ENCODE results near the gene PYCR2. TPM values are rescaled to one million over a fixed set of nuclear protein-coding genes. Genes with fewer than 3 reads are reported as not detected.

Gene PYCR2
- total and polyA plus RNA-seq, 10 of the 15 experiments (the other 5 are each of a cell fraction or from before 2014, with no cell fraction given): 1.7 to 81.8 (median 54.9) TPM

- ATAC-seq: no peak
- BruUV-seq (replicated peaks): no TSS peak
- H3K36me3 ChIP-seq (ENCODE audit: control insufficient read depth in 2 of 2, insufficient read depth in 2 of 2, low read length in 1 of 2): no peaks in the 10 kb centered on the region
- FAIRE-seq: no peak
- no peak overlapping the region for H3K9ac ChIP-seq (ENCODE audit: control insufficient read depth, insufficient read depth, low read length)
- no peak overlapping the region for H2AFZ ChIP-seq (ENCODE audit: control insufficient read depth, low read depth, low read length)
- CTCF ChIA-PET: interaction anchor here (0.6 kb wide), 2 partner anchors 30 to 452 kb away, joined by 3 to 5 read pairs; no protein-coding TSS in a partner anchor
- no peaks in the 10 kb centered on the region; a peak in 3 of 4 replicates for H3K27me3 ChIP-seq (replicated peaks in 1 of 2; ENCODE audit: control insufficient read depth in 2 of 2, insufficient read depth in 2 of 2, low read length in 1 of 2)
- no peak for TF ChIP-seq SUZ12 (IDR thresholded peaks at IDR 0.05; ENCODE audit: unreplicated experiment)
- H3K27ac ChIP-seq (ENCODE audit: control insufficient read depth, insufficient read depth): no peak overlapping the region
- no peak overlapping the region for H3K4me3 ChIP-seq
- in situ Hi-C loops (cut with MboI) (no loop called here), intact Hi-C loops (cut with micrococcal nuclease; ENCODE audit: unreplicated experiment) (no loop called here)
- no peaks in the 10 kb centered on the region for H3K79me2 ChIP-seq (ENCODE audit: control insufficient read depth, insufficient read depth, low read length)
- RAD21 ChIA-PET (ENCODE audit: unreplicated experiment): no interaction called here
- no peaks in the 10 kb centered on the region for H3K9me3 ChIP-seq (replicated peaks; ENCODE audit: control insufficient read depth, insufficient read depth, low read length)
- 19% methylated on average over 3 of the region's 3 CpGs for WGBS (ENCODE audit: insufficient coverage, insufficient replicate concordance, low lambda C conversion rate, missing lambda C conversion rate)
- POLR2A ChIA-PET: no interaction called here
- no peaks in the 10 kb centered on the region for H4K20me1 ChIP-seq (ENCODE audit: control insufficient read depth, insufficient read depth)
- DNase-seq (ENCODE audit: low read depth, low spot score): no peak
- H3K4me1 ChIP-seq (ENCODE audit: control insufficient read depth, insufficient read depth, low read length): no peaks in the 10 kb centered on the region
- SMC1A ChIA-PET (ENCODE audit: uncharacterized antibody, unreplicated experiment): interaction anchor here (1.1 kb wide), 1 partner anchor 49 kb away, joined by 4 read pairs; no protein-coding TSS in a partner anchor
- no peak overlapping the region for H3K4me2 ChIP-seq (ENCODE audit: control insufficient read depth, insufficient read depth)
Observed at GRCh38 chr1:225958041-225958440, 34.0 kb upstream of the PYCR2 start.

- Histone ChIP-seq H3K79me2 (ENCODE audit: control insufficient read depth, insufficient read depth, low read length) (no peaks in the 10 kb centered on the region), H3K9me3 (replicated peaks; ENCODE audit: control insufficient read depth, insufficient read depth, low read length) (no peaks in the 10 kb centered on the region), H3K36me3 (ENCODE audit: control insufficient read depth in 2 of 2, insufficient read depth in 2 of 2, low read length in 1 of 2) (no peaks in the 10 kb centered on the region), H4K20me1 (ENCODE audit: control insufficient read depth, insufficient read depth) (no peaks in the 10 kb centered on the region), H3K4me2 (ENCODE audit: control insufficient read depth, insufficient read depth) (no peak overlapping the region), H2AFZ (ENCODE audit: control insufficient read depth, low read depth, low read length) (no peak overlapping the region), H3K4me1 (ENCODE audit: control insufficient read depth, insufficient read depth, low read length) (no peaks in the 10 kb centered on the region), H3K4me3 (no peak overlapping the region), H3K27ac (ENCODE audit: control insufficient read depth, insufficient read depth) (no peak overlapping the region), H3K9ac (ENCODE audit: control insufficient read depth, insufficient read depth, low read length) (no peak overlapping the region), H3K27me3 (replicated peaks in 1 of 2; ENCODE audit: control insufficient read depth in 2 of 2, insufficient read depth in 2 of 2, low read length in 1 of 2) (peaks cover 0 to 2% of the 10 kb centered on the region in 2 experiments; a peak in 3 of 4 replicates)
- BruUV-seq (replicated peaks): no TSS peak
- DNase-seq (ENCODE audit: low read depth, low spot score) (no peak), FAIRE-seq (no peak), ATAC-seq (no peak)
- CTCF ChIA-PET: interaction anchor here (0.8 to 1.1 kb wide), 2 partner anchors 8 to 480 kb away, joined by 3 to 4 read pairs; no protein-coding TSS in a partner anchor
- POLR2A ChIA-PET: interaction anchor here (0.6 kb wide), 1 partner anchor 245 kb away, joined by 6 read pairs; no protein-coding TSS in a partner anchor
- intact Hi-C loops (cut with micrococcal nuclease; ENCODE audit: unreplicated experiment) (no loop called here), in situ Hi-C loops (cut with MboI) (no loop called here)
- 0% methylated on average over 1 of the region's 1 CpG for whole genome bisulfite sequencing (ENCODE audit: insufficient coverage, insufficient replicate concordance, low lambda C conversion rate, missing lambda C conversion rate)
- SMC1A ChIA-PET (ENCODE audit: uncharacterized antibody, unreplicated experiment): no interaction called here
- RAD21 ChIA-PET (ENCODE audit: unreplicated experiment): no interaction called here
- TF ChIP-seq HSF1 (IDR thresholded peaks at IDR 0.05; ENCODE audit: low read depth, low read length) (no peak), YBX1 (IDR thresholded peaks at IDR 0.05) (no peak), JUND (IDR thresholded peaks at IDR 0.05; ENCODE audit: low read depth, low read length) (no peak), ELK1 (IDR thresholded peaks at IDR 0.05; ENCODE audit: low read depth, low read length) (no peak), MLLT1 (IDR thresholded peaks at IDR 0.05) (no peak), EED (IDR thresholded peaks at IDR 0.05; ENCODE audit: low read depth) (no peak), IKZF2 (IDR thresholded peaks at IDR 0.05) (no peak), BCL11A (IDR thresholded peaks at IDR 0.05; ENCODE audit: low read depth, low read length) (no peak), ZNF207 (IDR thresholded peaks at IDR 0.05; ENCODE audit: borderline replicate concordance) (no peak), MYC (IDR thresholded peaks at IDR 0.05; ENCODE audit: insufficient read depth, insufficient read length, insufficient replicate concordance, low read length, severe bottlenecking) (no peak), CHD2 (IDR thresholded peaks at IDR 0.05; ENCODE audit: borderline replicate concordance, low read depth, low read length) (no peak), SP1 (IDR thresholded peaks at IDR 0.05; ENCODE audit: low read depth, low read length) (no peak)
Observed at GRCh38 chr1:225954753-225955152, 30.7 kb upstream of the PYCR2 start.
